ENCODE results near the gene LRP10.
"Not testable (repeated sequence)": the region's sequence is repeated elsewhere in the genome, so short reads cannot be mapped to it uniquely, and the experiment has no call there.

The LRP10 gene

DNA sequence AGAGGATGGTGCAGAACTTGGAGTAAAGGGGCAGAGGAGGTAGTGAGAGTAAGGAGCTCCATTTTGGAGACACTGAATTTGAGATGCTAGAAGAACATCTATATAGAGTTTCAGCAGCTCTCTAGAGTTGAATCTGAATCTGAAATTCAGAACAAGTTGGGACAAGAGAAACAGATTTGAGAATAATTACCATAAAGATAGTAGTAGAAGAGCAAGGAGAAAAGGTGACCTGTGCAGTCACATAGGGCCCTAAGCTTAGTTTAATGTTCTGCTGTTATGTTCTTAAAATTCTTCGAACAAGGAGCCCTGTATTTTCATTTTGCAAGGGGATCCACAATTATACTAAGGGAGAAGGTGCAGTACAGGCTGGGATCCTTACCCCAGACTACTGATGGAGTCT, 18.9 kb downstream of the LRP10 start:
- no peak for DNase-seq

DNA sequence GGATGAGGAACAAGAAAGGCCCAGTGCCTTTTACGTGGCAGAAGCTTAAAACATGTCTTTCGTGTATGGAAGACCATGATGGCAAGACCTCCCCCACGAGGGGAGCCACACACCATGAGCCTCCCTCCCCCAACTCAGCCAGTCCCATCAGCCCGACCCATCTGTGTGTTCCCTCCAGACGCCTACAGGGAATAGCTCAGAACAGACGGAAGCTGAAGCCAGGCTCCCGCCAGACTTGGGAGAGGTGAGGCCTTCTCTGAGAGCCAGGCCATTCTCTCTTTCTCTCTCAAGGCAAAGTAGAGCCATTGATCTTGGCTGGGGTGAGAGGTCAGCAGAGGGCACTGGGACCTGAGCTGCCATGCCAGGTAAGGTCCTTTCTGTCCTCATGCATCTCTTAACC, 20.9 kb downstream of the LRP10 start:
- no peak for DNase-seq

DNA sequence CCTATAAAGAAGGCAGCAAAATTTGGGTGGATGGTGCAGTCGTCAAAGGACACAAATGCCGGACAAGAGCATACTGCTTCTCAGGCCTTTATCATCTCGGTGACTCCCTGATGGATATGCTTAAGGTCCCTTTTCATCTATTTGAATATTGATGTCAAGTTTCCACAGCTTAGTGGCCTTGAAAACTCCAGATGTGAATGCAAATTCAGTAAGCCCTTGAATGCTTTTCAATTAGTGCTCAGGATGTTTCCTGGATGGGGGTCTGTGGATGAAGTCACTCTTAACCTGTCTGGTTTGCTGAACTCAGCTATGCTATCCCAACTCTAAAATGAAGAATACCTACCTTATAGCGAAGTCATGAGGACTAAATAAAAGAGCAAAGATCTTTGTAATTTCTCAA, 22.2 kb downstream of the LRP10 start:
- DNase-seq = no peak

DNA sequence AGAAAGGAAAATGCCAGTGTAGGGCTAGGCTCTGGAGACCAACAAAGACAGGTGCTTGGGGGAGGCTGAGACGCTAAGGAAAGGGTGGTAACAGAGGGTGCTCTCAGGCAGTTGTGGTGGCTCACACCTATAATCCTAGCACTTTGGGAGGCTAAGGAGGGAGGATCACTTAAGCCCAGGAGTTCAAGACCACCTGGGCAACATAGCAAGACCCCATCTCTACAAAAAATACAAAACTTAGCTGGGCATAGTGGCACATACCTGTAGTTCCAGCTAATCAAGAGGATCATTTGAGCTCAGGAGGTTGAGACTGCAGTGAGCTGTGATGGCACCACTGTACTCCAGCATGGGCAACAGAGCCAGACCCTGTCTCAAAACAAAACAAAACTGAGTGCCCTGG, 23.9 kb downstream of the LRP10 start:
- no peak for DNase-seq

DNA sequence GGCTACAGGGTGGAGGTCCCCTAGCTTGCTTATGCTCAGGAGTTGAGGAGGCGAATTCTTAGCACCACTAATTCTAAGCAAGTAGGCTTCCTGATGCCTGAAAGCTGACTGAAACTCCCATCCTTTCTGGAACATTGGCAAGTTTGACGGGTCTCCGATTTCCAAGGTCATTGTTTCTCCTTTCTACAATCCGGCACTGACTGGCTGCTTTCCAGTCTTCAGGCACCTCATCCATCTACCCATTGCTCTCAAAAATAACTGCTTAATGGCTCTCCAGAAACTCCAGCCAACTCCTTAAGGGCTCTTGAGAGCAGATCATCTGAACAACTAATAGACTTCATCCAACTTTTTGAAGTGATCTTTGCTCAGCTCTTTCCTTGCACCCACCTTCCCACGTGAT, 24.8 kb downstream of the LRP10 start:
- DNase-seq = peak; percentile 9

DNA sequence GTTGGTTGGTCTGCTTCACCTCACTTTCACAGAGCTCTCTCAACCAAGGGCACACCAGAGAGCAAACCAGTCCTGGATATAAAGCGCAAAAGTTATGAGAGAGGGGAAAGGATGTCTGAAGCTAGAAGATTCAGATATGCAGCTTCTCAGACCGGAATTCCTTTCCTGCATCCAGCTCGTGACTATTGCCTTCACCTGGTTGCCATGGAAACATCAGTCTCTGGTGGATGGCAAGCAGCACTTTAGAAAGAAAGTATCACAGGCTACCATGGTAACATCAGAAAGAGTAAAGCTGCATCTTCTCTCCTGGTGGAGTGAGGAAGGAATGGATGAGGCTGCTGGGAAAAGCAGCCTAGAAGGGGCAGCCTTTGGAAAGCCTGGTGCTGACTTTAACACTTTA, 25.2 kb downstream of the LRP10 start:
- peak; percentile 31 for DNase-seq

DNA sequence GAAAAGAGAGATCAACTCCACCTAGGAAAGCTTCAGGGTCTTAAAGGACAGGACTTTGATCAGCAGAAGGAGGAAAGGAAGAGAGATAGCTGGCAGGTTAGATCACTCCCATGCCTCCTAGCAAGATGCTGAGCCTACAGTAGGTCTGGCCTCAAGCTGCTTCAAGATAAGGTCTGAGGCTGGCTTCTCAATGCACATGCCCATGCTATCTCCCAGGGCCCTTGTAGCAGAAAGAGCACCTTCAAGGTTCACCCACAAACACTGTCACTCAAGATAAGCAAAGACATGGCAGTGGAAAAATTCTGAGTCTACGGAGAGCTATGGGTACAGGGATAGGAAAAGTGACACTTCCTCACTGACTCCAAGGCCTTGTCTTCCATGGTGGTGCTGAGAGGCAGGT, 25.8 kb downstream of the LRP10 start:
- DNase-seq = no peak

DNA sequence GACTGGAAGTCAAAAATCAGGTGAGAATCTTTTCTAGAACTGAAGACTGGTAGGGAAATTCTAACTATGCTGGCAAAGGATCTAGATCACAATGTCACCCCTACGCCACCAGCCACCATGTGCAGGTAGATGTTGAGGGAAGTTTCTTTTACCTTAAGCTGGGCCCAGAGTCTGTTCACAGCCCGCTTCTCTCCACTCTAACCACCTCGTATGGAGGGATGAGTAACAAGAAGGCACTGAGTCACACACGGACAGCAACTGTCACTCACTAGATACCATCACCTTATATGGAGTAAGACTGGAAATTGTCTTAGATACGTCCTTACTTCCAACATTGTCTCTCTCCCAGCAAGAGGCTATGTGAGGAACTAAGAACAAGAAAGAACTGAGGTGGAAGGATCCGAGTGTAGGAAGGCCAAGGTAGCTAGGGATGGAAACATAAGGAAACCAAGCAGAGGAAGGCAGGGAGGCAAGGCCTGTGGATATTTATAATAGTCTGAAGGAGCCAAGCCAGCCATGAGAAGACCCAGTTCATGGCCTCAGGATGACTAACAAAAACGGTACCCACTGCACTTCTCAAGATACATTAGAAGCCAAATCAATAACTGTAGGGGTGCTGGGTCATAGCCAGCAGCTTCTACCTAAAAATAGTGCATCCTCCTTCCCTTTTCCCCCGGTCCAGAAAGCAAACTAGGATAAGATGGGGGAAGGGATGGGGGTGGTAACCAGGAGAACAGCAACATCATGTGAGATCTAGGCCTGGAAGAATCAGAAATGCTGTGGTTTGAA, 27.0 kb downstream of the LRP10 start:
- DNase-seq = no peak

DNA sequence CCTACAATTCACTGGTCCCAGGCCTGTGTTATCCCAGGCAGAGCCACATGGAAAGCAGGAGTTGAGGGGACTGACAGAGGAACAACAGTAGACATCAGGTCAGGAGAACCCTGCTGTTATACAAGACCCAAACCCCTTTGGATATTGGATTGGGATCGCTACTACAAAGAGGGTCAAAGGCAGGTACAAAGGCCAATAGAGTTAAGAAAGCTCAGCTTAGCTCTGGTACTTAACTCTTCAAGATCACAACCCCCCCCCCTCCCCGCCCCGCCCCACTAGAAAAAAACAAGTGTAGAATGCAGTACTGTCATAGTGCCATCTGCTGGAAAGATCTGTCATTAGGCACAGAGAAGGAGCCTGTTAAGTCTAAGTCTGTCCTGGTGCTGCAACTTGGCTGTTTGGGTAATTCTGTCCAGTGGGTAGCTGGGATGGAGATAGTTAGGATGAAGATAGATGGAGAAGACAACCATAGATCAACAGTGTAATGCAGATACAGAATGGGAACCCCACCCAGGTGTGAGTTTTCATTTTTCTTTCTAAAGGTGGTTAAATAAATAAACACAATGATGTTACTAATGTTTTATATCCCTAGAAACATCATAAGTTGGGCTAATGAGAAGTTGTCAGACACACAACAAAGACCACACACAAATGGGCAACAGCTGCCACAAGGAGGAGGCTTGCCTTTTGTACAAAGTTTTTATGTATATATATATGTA, 28.7 kb downstream of the LRP10 start:
- DNase-seq = peak; percentile 43

DNA sequence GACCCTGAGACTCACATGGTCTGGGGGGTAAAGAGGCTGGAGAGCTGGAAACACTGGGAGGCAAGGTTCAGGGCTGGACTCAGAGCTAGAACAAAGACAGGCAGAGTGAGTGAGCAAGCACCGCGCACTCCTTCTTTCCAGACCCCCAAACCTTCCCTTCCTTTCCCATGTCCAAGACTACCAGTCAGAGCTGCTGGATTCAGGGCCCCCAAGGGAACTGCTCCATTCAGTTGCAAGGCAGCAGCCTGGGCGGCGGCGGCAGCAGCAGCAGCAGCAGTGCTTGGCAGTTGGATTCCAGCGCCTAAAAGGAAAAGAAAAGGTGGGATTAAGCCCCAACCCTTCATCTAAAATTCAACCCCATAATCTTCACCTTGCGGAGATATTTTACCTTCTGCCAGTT, 30.3 kb downstream of the LRP10 start:
- no peak for DNase-seq

DNA sequence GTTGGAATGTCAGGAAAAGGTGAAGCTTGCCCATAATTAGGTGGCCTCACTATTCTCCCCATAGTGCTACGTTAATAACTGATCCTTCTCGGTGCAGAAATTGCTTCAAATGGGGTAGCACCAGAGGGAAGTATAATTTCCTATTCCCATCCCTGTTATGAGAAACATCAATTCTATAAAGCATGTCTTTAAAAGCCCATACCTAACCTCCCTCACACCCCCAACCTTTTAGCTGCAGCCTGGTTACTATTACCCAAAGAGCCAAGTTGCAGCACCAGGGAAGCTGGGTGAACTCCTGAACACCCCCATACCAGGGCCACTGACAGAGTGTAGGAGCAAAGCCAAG, 32.2 kb downstream of the LRP10 start:
- DNase-seq = no peak

DNA sequence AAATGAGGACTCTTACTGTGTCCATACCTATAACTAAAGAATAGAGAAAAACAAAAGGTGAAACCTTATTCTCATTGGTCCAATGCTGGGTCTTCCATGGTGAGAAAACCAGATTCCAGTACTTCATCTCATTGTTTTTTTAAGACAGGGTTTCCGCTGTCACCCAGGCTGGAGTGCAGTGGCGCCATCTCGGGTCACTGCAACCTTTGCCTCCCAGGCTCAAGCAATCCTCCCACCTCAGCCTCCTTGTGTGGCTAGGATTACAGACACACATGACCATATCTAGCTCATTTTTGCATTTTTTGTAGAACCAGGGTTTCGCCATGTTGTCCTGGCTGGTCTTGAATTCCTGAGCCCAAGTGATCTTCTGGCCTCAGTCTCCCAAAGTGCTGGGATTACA, 34.1 kb downstream of the LRP10 start:
- no peak for DNase-seq

DNA sequence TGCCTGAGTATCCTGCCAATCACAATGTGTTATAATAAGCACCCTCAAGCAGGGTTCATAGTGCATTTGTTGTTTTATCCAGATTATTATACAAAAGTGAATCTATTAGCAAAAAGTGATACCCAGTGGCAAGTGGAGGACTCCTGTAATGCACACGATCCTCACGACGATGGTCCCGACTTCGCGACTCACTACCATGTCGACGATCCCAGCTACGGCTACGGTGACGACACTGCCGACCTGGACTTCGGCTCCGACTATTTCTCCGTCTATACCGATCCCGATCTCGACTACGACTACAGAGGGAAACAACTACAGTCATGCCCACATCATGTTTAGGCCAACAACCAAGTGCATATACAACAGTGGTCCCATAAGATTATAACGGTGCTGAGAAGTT, 34.5 kb downstream of the LRP10 start:
- DNase-seq = no peak

DNA sequence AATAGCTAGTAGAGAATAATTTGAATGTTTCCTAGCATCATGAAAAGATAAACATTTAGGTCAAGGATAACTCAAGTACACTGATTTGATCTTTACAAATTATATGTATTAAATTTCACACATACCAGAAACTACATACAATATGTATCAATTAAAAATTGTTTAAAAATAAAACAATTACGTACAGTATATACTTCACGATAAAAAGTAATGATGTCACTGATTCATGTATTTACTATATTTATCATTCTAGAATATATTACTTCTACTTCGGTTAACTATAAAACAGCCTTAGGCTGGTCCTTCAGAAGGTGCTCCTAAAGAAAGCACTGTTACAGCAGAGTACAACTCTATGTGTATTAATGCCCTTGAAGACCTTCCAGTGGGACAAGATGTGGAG, 35.9 kb downstream of the LRP10 start:
- no peak for DNase-seq

DNA sequence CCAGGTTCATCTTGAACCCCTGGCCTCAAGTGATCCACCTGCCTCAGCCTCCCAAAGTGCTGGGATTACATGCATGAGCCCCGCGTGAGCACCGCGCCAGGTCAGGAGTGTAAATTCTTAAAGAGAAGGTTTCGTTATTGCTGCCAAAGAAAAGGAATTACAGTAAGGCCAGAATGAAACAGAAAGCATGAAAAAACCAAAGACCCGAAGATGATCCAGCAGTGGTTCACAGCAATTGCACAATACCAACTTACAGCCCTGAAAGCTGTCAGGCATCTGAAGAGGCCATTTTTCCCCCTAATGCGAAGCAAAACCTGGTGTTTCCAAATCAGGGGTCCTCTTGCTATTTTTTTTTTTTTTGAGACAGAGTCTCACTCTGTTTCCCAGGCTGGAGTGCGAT, 37.1 kb downstream of the LRP10 start:
- DNase-seq = no peak

DNA sequence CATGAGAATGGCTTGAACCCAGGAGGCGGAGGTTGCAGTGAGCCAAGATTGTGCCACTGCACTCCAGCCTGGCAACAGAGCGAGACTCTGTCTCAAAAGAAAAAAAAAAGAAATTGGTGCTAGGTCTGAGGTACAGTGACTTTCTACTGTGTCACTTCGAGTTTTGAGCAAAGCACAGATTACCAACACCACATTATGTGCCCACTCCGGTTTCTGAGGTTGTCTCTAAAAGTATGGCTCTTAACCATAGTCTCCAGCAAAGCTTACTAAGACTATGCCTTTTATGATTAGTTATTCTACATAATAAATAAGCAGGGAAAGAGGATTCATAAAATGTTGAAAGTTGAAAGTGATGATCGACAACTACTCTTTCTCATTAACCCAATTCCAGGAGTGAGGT, 39.4 kb downstream of the LRP10 start:
- no peak for DNase-seq

DNA sequence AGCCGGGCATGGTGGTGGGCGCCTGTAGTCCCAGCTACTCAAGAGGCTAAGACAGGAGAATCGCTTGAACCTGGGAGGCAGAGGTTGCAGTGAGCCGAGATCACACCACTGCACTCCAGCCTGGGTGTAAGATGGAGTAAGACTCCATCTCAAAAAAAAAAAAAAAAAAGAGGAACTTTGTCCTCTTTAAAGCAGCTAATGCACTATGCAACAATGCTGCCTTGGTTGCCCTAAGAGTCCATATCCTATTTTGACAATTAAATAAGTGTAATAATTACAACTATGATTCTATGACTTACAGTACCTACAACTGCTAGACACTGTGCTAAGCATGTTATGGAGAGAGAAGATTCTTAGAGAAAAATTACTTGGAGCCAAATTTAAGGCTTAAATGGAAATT, 43.3 kb downstream of the LRP10 start:
- DNase-seq = not testable (repeated sequence)

DNA sequence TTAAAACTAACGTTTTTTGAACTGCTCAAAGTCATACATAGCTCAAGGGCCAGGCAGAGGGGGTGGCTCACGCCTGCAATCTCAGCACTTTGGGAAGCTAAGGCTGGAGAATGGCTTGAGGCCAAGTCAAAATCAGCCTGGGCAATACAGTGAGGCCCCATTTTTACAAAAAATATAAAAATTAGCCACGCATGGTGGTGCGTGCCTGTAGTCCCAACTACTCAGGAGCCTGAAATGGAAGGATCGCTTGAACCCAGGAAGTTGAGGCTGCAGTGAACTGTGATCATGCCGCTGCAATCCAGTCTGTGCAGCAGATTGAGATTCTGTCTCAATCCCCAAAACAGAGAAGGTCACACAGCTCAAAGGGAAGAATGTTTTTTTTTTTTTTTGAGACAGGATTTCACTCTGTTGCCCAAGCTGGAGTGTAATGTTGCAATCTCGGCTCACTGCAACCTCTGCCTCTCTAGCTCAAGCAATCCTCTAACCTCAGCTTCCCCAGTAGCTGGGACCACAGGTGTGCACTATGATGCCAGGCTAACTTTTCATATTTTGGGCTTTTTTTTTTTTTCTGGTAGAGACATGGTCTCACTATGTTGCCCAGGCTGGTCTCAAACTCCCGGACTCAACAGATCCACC, 44.5 kb downstream of the LRP10 start:
- no peak for DNase-seq

DNA sequence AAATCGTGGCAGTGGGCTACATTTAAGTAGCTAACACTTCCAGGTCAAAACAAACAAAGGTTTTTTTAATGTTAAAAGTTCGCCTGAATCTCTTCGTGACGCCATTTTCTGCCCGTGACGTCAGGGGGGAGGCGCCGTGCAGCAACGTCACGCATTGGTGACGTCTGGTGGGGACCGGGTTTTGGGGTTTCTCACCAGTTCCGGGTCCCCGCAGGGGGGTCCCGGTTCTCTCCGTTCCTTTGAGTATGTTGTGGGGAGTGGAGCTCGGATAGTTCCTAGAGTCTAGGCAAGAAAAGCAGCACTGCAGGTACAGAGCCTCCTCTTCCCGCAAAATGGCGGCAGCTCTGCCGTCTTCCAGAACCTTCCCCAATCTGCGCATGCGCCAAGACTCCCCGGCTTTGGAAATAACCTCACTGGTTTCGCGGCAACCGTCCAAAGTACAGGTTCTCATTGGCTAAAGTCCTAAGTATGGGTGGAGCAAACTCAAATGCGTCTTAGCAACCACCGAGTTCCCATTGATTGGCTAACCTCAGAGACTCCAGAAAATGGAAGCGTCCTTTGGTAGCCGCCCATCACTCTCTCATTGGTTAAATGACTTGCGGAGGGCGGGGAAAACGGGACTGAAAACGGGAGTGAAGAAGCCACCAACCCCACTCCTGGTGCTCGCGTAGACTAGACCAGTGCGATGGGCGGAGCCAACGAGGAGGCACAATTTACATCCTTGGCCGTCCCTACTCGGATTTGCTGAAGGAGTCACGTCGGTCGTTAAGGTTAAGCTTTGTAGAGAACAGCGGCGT, 47.5 kb downstream of the LRP10 start, which contains the start of gene RBM23:
Gene RBM23, minus strand, starts transcription at position 346 of the 797 bp plus-strand sequence.
- DNase-seq = peak; percentile 100

DNA sequence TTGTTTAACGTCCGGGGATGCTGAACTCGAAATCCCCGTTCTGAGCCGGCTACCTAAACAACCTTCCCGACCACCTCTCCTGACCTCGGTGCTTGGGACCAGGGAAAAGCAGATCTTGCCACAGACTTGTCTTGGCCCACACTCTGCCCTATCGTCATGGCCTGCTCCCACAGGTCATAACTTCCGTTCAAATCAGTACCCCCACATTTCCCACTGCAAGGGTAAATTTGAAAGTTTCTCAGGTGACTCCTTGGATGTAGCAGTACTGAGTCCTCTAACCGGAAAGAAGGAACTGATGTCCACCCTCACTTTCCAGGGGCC, 48.0 kb downstream of the LRP10 start:
- DNase-seq = no peak

DNA sequence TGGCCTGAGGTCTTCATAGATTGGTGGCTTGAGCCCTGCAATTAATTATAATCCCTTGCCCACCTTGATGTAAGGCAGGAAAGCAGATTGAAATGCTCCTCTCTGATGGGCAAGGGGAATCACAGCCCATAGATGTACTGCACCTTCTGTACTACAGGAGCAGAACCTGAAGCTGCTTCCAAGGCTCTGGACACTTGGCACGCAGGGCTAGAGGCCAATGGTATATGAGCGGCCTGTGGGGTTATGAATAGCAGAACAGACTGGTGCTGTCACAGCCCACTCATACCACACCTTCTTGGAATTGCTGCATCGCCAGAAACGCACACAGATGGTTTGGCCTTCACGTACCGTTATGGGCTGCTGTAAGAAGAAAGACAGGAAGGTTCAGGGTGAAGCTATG, 49.2 kb downstream of the LRP10 start:
- no peak for DNase-seq

DNA sequence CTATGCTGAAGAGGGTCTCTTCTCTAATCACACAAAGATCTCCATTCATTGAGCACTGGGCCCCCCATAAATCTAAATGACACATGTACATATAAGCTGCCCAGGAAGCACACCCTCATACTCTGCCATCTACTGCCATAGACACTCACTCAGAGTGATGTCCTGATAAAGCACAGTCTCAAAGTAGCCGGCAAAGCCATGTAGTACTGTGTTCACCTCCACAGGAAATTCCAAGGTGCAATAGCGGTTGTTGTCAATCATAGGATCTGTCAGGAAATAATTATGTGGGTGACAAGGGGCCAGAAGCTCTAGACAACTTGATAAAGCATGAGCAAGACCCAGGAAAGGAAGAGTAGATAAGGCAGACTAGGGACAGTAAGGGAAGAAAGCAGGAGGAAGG, 50.8 kb downstream of the LRP10 start:
- DNase-seq = no peak

DNA sequence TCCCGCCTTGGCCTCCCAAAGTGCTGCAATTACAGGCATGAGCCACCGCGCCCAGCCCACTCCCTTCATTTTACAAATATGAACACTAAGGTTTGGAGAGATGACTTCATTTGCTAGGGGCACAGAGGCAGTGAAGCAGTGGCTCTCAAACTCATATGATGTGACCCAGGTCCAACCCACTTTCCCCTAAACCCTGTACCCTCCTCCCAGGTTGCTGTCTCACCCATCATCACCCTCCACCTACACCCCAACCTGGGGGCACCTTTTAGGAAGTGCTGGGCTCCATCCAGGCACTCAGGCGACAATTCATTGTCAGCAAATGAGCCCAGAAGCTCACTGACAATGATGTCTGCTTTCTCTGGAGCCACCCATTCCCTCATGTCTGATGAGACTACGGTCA, 52.2 kb downstream of the LRP10 start:
- DNase-seq = no peak

DNA sequence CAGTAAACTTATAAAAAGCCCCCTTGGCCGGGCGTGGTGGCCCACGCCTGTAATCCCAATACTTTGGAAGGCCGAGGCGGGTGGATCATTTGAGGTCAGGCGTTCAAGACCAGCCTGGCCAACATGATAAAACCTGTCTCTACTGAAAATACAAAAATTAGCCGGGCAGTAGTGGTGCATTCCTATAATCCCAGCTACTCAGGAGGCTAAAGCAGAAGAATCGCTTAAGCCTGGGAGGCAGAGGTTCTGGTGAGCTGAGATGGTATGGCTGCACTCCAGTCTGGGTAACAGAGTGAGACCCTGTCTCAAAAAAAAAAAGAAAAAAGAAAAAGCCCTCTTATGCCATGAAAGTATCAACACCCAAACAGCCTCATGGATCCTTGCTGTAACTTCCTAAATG, 54.0 kb downstream of the LRP10 start:
- DNase-seq = no peak

Data from NCI-H1105 treated with DMSO at 0.1 percent for 48 hours (cell line).